Measurements from ENCODE around the gene DVL2. TPM values are rescaled to one million over a fixed set of nuclear protein-coding genes. Genes with fewer than 3 reads are reported as not detected.

Gene DVL2
- total RNA-seq, 1 experiment from 2014 or later = 36.9 TPM

DNA sequence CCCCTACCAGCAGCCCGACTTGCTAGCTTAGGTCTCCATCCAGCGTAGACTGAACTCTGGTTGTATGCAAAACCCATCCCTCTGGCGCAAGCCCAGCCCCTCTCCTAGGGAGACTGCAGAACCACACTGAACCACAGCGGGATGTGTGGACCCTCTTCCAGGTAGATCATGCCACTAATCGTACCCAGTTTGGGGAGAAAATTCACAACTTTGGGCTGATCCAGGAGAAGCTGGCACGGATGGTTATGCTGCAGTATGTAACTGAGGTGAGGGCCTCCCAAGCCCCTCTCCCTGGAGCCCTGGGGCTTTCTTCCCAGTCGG is 11.4 kb downstream of the DVL2 start:
- BruUV-seq (replicated peaks) = no TSS peak
- peaks cover 14% of the 10 kb centered on the region; the same call in 1 of the 2 replicates for H4K20me1 ChIP-seq (ENCODE audit: low read length)
- H3K4me1 ChIP-seq (ENCODE audit: insufficient read depth, low read length) = peaks cover 20% of the 10 kb centered on the region; the same call in 1 of the 2 replicates
- H3K4me3 ChIP-seq (ENCODE audit: low read length) = no peak overlapping the region
- ATAC-seq (no peak), DNase-seq (no peak)
- no peaks in the 10 kb centered on the region for H3K9me3 ChIP-seq (ENCODE audit: low read length)
- H3K79me2 ChIP-seq (ENCODE audit: low read length) = peaks cover 25% of the 10 kb centered on the region
- H3K9me2 ChIP-seq (replicated peaks; ENCODE audit: low read length) = no peaks in the 10 kb centered on the region
- H3K9ac ChIP-seq (ENCODE audit: low read length) = no peak overlapping the region
- CTCF ChIA-PET = no interaction called here
- H3F3A ChIP-seq (ENCODE audit: low read length, unreplicated experiment) = no peaks in the 10 kb centered on the region
- H3K4me2 ChIP-seq (ENCODE audit: low read length) = no peak overlapping the region
- TF ChIP-seq EZH2phosphoT487 (IDR thresholded peaks at IDR 0.05; ENCODE audit: borderline replicate concordance, low read length) = no peak
- H3K27me3 ChIP-seq (ENCODE audit: low read length) = no peaks in the 10 kb centered on the region
- POLR2A ChIA-PET (ENCODE audit: unreplicated experiment) = no interaction called here
- intact Hi-C loops (cut with micrococcal nuclease) = no loop called here
- H3K36me3 ChIP-seq (ENCODE audit: low read depth, low read length) = peaks cover 26% of the 10 kb centered on the region
- H3K27ac ChIP-seq (ENCODE audit: low read length) = no peak overlapping the region
- H2AFZ ChIP-seq (ENCODE audit: low read length) = no peak overlapping the region

DNA sequence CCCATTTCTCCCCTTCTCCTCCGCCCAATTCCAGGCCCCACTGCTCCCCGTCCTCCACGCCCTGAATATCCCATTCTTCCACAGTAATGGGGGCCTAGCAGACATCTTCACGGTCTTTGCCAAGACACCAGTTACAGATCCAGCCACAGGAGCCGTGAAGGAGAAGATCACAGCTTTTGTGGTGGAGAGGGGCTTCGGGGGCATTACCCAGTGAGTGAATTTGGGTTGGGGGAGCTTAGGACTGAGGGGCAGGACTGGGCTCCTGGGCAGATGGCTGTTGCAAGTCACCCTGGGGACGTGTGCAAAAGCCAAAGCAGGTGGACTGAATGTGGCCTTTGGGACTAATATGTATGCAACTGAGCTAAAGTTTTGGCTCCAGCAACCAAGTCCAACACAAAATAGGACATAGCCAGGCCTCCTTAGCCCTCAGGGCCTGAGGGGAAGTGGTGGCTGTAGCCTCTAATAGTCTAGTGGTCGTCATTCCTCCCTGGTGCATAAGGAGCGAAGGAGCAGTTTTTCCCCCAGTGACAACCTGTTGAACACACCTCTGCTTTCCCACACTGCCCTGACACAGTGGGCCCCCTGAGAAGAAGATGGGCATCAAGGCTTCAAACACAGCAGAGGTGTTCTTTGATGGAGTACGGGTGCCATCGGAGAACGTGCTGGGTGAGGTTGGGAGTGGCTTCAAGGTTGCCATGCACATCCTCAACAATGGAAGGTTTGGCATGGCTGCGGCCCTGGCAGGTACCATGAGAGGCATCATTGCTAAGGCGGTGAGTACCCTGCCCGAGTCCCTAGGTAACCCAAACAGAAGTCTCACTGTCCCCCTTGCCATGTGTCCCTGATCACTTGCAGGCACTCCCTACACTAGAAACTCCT is 12.0 kb downstream of the DVL2 start:
- TF ChIP-seq, protein P1, sequence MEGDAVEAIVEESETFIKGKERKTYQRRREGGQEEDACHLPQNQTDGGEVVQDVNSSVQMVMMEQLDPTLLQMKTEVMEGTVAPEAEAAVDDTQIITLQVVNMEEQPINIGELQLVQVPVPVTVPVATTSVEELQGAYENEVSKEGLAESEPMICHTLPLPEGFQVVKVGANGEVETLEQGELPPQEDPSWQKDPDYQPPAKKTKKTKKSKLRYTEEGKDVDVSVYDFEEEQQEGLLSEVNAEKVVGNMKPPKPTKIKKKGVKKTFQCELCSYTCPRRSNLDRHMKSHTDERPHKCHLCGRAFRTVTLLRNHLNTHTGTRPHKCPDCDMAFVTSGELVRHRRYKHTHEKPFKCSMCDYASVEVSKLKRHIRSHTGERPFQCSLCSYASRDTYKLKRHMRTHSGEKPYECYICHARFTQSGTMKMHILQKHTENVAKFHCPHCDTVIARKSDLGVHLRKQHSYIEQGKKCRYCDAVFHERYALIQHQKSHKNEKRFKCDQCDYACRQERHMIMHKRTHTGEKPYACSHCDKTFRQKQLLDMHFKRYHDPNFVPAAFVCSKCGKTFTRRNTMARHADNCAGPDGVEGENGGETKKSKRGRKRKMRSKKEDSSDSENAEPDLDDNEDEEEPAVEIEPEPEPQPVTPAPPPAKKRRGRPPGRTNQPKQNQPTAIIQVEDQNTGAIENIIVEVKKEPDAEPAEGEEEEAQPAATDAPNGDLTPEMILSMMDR (conservative IDR thresholded peaks at IDR 0.05; ENCODE audit: low read depth, low read length) = no peak
- TF ChIP-seq EZH2phosphoT487 (IDR thresholded peaks at IDR 0.05; ENCODE audit: borderline replicate concordance, low read length) (no peak), EZH2 (IDR thresholded peaks at IDR 0.05; ENCODE audit: low read length, unreplicated experiment) (no peak)
- Histone ChIP-seq H3K79me2 (ENCODE audit: low read length) (peaks cover 25% of the 10 kb centered on the region), H3K27me3 (ENCODE audit: low read length) (no peaks in the 10 kb centered on the region), H3K9ac (ENCODE audit: low read length) (no peak overlapping the region), H3K36me3 (ENCODE audit: low read depth, low read length) (peaks cover 26% of the 10 kb centered on the region), H2AFZ (ENCODE audit: low read length) (no peak overlapping the region), H3K9me3 (ENCODE audit: low read length) (no peaks in the 10 kb centered on the region), H3K4me1 (ENCODE audit: insufficient read depth, low read length) (peaks cover 23% of the 10 kb centered on the region; the same call in 1 of the 2 replicates), H3K9me2 (replicated peaks; ENCODE audit: low read length) (no peaks in the 10 kb centered on the region), H4K20me1 (ENCODE audit: low read length) (peaks cover 14% of the 10 kb centered on the region; the same call in 1 of the 2 replicates), H3K4me3 (ENCODE audit: low read length) (no peak overlapping the region), H3K27ac (ENCODE audit: low read length) (no peak overlapping the region), H3K4me2 (ENCODE audit: low read length) (no peak overlapping the region), H3F3A (ENCODE audit: low read length, unreplicated experiment) (no peaks in the 10 kb centered on the region)
- TSS peak; percentile 32 for BruUV-seq (replicated peaks)
- ChIA-PET CTCF (no interaction called here), POLR2A (ENCODE audit: unreplicated experiment) (no interaction called here)
- ATAC-seq (no peak), DNase-seq (no peak)
- intact Hi-C loops (cut with micrococcal nuclease) = no loop called here

DNA sequence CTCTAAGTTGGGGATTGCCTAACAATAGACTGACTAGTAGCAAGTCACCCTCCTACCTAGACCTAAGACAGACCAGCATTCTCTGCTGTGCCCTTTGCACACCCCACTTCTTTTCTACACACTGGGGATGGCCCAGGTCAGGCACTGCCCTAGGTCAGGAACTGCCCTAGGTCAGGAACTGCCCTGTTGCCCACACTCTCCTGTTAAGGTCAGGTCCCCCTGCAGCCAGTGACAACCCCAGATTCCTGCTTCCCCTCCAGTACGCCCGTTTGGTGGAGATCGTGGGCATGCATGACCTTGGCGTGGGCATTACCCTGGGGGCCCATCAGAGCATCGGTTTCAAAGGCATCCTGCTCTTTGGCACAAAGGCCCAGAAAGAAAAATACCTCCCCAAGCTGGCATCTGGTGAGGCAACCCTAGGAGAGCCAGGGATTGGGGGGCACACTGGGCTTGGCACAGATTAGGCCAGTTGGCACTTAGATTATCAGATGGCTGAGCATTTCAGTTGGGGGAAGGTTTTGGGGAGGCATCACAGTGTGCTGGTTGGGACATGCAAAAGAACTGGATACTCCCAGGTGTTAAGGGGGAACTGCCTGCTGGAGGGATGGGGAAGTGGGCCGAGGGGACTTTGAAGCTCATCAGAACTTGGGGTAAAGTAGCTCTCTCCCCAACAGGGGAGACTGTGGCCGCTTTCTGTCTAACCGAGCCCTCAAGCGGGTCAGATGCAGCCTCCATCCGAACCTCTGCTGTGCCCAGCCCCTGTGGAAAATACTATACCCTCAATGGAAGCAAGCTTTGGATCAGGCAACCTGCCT is 12.8 kb downstream of the DVL2 start:
- Histone ChIP-seq H3K36me3 (ENCODE audit: low read depth, low read length) (peaks cover 26% of the 10 kb centered on the region), H3K4me2 (ENCODE audit: low read length) (peak overlapping the region; percentile 86), H3K4me1 (ENCODE audit: insufficient read depth, low read length) (peaks cover 23% of the 10 kb centered on the region), H2AFZ (ENCODE audit: low read length) (no peak overlapping the region), H3K27me3 (ENCODE audit: low read length) (no peaks in the 10 kb centered on the region), H3K27ac (ENCODE audit: low read length) (peak overlapping the region; percentile 97), H3K9me2 (replicated peaks; ENCODE audit: low read length) (no peaks in the 10 kb centered on the region), H3K4me3 (ENCODE audit: low read length) (peak overlapping the region; percentile 81), H4K20me1 (ENCODE audit: low read length) (peaks cover 14% of the 10 kb centered on the region; the same call in 1 of the 2 replicates), H3K9me3 (ENCODE audit: low read length) (no peaks in the 10 kb centered on the region), H3F3A (ENCODE audit: low read length, unreplicated experiment) (no peaks in the 10 kb centered on the region), H3K9ac (ENCODE audit: low read length) (peak overlapping the region; percentile 97), H3K79me2 (ENCODE audit: low read length) (peaks cover 32% of the 10 kb centered on the region)
- no TSS peak for BruUV-seq (replicated peaks)
- ATAC-seq (no peak), DNase-seq (no peak)
- TF ChIP-seq EZH2 (IDR thresholded peaks at IDR 0.05; ENCODE audit: low read length, unreplicated experiment) = no peak
- TF ChIP-seq EZH2phosphoT487 (IDR thresholded peaks at IDR 0.05; ENCODE audit: borderline replicate concordance, low read length) = no peak
- TF ChIP-seq, protein P1 (conservative IDR thresholded peaks at IDR 0.05; ENCODE audit: low read depth, low read length) = no peak
- CTCF ChIA-PET = no interaction called here
- intact Hi-C loops (cut with micrococcal nuclease) = loop anchor here (2.0 kb wide), 1 partner anchor 13 kb away; the partner anchor contains the start of gene DVL2
- POLR2A ChIA-PET (ENCODE audit: unreplicated experiment) = interaction anchor here (0.6 to 1.1 kb wide), 2 partner anchors 20 to 68 kb away, joined by 3 to 9 read pairs; no protein-coding TSS in a partner anchor

All from PC-3 (cell line).